Liver (tissue), 9 donors: Measurements from ENCODE around the gene NUB1. TPM values are rescaled to one million over a fixed set of nuclear protein-coding genes. Genes with fewer than 3 reads are reported as not detected.

ENCODE experiments used
- DNase-seq: peaks from one replicate; pipeline ENCODE4 v3.0.0-alpha.2; 2017; ENCODE audit warnings: low spot score
- H3K27ac ChIP-seq, 2 donors: one replicate each; pipeline ENCODE4 v1.7.0; 2013; ENCODE audit warnings: inconsistent platforms in 2 of 2, low read length in 2 of 2, control low read depth in 1 of 2, low read depth in 1 of 2, mild to moderate bottlenecking in 1 of 2
- H3K27me3 ChIP-seq, 4 donors: one replicate each; pipeline versions ENCODE4 v1.6.1 to v1.7.0; 2013; ENCODE audit warnings: low read length in 3 of 4, inconsistent platforms in 1 of 4, mild to moderate bottlenecking in 1 of 4, moderate library complexity in 1 of 4; ENCODE audit not compliant: control insufficient read depth in 4 of 4, insufficient read depth in 4 of 4
- H3K36me3 ChIP-seq, 4 donors: one replicate each; pipeline versions ENCODE4 v1.6.1 to v1.7.0; 2013; ENCODE audit warnings: low read length in 3 of 4, mild to moderate bottlenecking in 3 of 4, low read depth in 1 of 4, moderate library complexity in 1 of 4; ENCODE audit not compliant: control insufficient read depth in 4 of 4, insufficient read depth in 3 of 4
- H3K4me1 ChIP-seq, 4 donors: one replicate each; pipeline versions ENCODE4 v1.6.1 to v1.7.0; 2013; ENCODE audit warnings: low read length in 3 of 4, mild to moderate bottlenecking in 3 of 4, moderate library complexity in 1 of 4; ENCODE audit not compliant: control insufficient read depth in 4 of 4, insufficient read depth in 4 of 4
- H3K4me3 ChIP-seq, 3 donors: one replicate each; pipeline versions ENCODE4 v1.6.1 to v1.7.0; 2013; ENCODE audit warnings: low read length in 3 of 3, control low read depth in 1 of 3, low read depth in 1 of 3, mild to moderate bottlenecking in 1 of 3
- H3K9ac ChIP-seq, 2 donors: one replicate each; pipeline ENCODE4 v1.7.0; 2013; ENCODE audit warnings: low read length in 2 of 2, mild to moderate bottlenecking in 2 of 2, moderate library complexity in 2 of 2, control low read depth in 1 of 2, low read depth in 1 of 2
- H3K9me3 ChIP-seq, 4 donors: one replicate each; pipeline versions ENCODE4 v1.6.1 to v1.7.0; 2013; ENCODE audit warnings: low read length in 3 of 4; ENCODE audit not compliant: control insufficient read depth in 4 of 4
- EGR1 ChIP-seq, 2 donors: IDR thresholded peaks; 2 replicates each; pipeline ENCODE4 v1.6.1; 2016 to 2018; ENCODE audit warnings: antibody characterized with exemption in 2 of 2, low read depth in 2 of 2
- FOXA1 ChIP-seq: IDR thresholded peaks from 2 replicates; pipeline ENCODE4 v1.6.1; 2016; ENCODE audit warnings: antibody characterized with exemption
- FOXA2 ChIP-seq: IDR thresholded peaks from 2 replicates; pipeline ENCODE4 v1.6.1; 2016; ENCODE audit warnings: antibody characterized with exemption
- GABPA ChIP-seq, 2 donors: IDR thresholded peaks in 1 of 2; conservative IDR thresholded peaks in 1 of 2; 2 replicates each; pipeline ENCODE4 v1.6.1; 2016; ENCODE audit warnings: antibody characterized with exemption in 2 of 2, mild to moderate bottlenecking in 1 of 2, moderate library complexity in 1 of 2
- HNF4A ChIP-seq, 2 donors: conservative IDR thresholded peaks; 2 replicates each; pipeline ENCODE4 v1.6.1; 2016; ENCODE audit warnings: antibody characterized with exemption in 2 of 2, mild to moderate bottlenecking in 2 of 2
- HNF4G ChIP-seq: IDR thresholded peaks from 2 replicates; pipeline ENCODE4 v1.6.1; 2016; ENCODE audit warnings: antibody characterized with exemption
- JUND ChIP-seq, 2 donors: IDR thresholded peaks; 2 replicates each; pipeline ENCODE4 v1.6.1; 2016; ENCODE audit warnings: antibody characterized with exemption in 2 of 2
- MAX ChIP-seq: IDR thresholded peaks from 2 replicates; pipeline ENCODE4 v1.6.1; 2016; ENCODE audit warnings: antibody characterized with exemption
- NR2F2 ChIP-seq: IDR thresholded peaks from 2 replicates; pipeline ENCODE4 v1.6.1; 2016; ENCODE audit warnings: antibody characterized with exemption
- RAD21 ChIP-seq, 2 donors: IDR thresholded peaks; 2 replicates each; pipeline ENCODE4 v1.6.1; 2016; ENCODE audit warnings: antibody characterized with exemption in 2 of 2, mild to moderate bottlenecking in 2 of 2
- REST ChIP-seq: IDR thresholded peaks from 2 replicates; pipeline ENCODE4 v1.6.1; 2016; ENCODE audit warnings: antibody characterized with exemption, mild to moderate bottlenecking
- RXRA ChIP-seq, 2 donors: IDR thresholded peaks; 2 replicates each; pipeline ENCODE4 v1.6.1; 2017 to 2018; ENCODE audit warnings: antibody characterized with exemption in 2 of 2, mild to moderate bottlenecking in 1 of 2
- SP1 ChIP-seq: IDR thresholded peaks from 2 replicates; pipeline ENCODE4 v1.6.1; 2018; ENCODE audit warnings: antibody characterized with exemption, mild to moderate bottlenecking
- TAF1 ChIP-seq: conservative IDR thresholded peaks from 2 replicates; pipeline ENCODE4 v1.6.1; 2016; ENCODE audit warnings: antibody characterized with exemption, mild to moderate bottlenecking
- YY1 ChIP-seq: IDR thresholded peaks from 2 replicates; pipeline ENCODE4 v1.6.1; 2016; ENCODE audit warnings: antibody characterized with exemption, mild to moderate bottlenecking
- WGBS: extraction: QIAGEN DNeasy Blood & Tissue Kit; methylation state at CpG from one replicate; pipeline ENCODE4 v1.1.7; 2013; 5-methylcytosine and 5-hydroxymethylcytosine counted together
- polyA plus RNA-seq, 2 donors: library from polyadenylated mRNA; stranded (reverse) in 1 of 2; unstranded in 1 of 2; fragments of 200-250 nt in 1 of 2; fragments of >200 nt in 1 of 2; fragmentation: Nextera tagmentation in 1 of 2; extraction: Ambion mirVana in 1 of 2; gene quantifications; one replicate each; pipeline versions ENCODE4 v1.2.1 to v1.2.3, GENCODE V29; 2013 to 2015
- total RNA-seq, 2 donors: library from RNA; depleted of rRNA; stranded (reverse); fragments of >200 nt; gene quantifications; one replicate each; pipeline ENCODE4 v1.2.3, GENCODE V29; 2014
- TF ChIP-seq, protein P1 (sequence below): IDR thresholded peaks from 2 replicates; pipeline ENCODE4 v1.6.1; 2016; ENCODE audit warnings: antibody characterized with exemption
- TF ChIP-seq, protein P2 (sequence below): fragments of 150-350 bp; IDR thresholded peaks from 2 replicates; pipeline ENCODE4 v1.5.1; 2017; ENCODE audit warnings: improper control_type of control experiment, low read depth, low read length; ENCODE audit not compliant: missing input control
- TF ChIP-seq, protein P3 (sequence below): IDR thresholded peaks from 2 replicates; pipeline ENCODE4 v1.6.1; 2016; ENCODE audit warnings: antibody characterized with exemption
- donor health status: healthy.
- donor health status: healthy.
- donor health status: healthy.
- donor health status: healthy.
- donor health status: healthy.

NUB1 gene
- total and polyA plus RNA-seq, 4 donors: 14.0 to 27.9 (median 18.8) TPM

GRCh38 chr7:151330181-151330580 is 11.4 kb upstream of the NUB1 start:
- Histone ChIP-seq H3K27me3 (no peaks in the 10 kb centered on the region), H3K4me3 (no peak overlapping the region), H3K9ac (no peak overlapping the region), H3K36me3 (no peaks in the 10 kb centered on the region), H3K9me3 (no peaks in the 10 kb centered on the region), H3K27ac (no peak overlapping the region), H3K4me1 (peaks cover 0 to 1% (median 0%) of the 10 kb centered on the region in 4 donors)
- DNase-seq: no peak
- TF ChIP-seq JUND (IDR thresholded peaks at IDR 0.05) (no peak), SP1 (no peak)
- TF ChIP-seq, protein P1, sequence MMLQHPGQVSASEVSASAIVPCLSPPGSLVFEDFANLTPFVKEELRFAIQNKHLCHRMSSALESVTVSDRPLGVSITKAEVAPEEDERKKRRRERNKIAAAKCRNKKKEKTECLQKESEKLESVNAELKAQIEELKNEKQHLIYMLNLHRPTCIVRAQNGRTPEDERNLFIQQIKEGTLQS: no peak

GRCh38 chr7:151330661-151331060 is 11.0 kb upstream of the NUB1 start:
- Histone ChIP-seq H3K36me3 (no peaks in the 10 kb centered on the region), H3K4me1 (peaks cover 0 to 1% (median 0%) of the 10 kb centered on the region in 4 donors), H3K4me3 (no peak overlapping the region), H3K27me3 (no peaks in the 10 kb centered on the region), H3K27ac (no peak overlapping the region), H3K9ac (no peak overlapping the region), H3K9me3 (no peaks in the 10 kb centered on the region)
- no peak for TF ChIP-seq HNF4G
- TF ChIP-seq, protein P1: no peak
- no peak for TF ChIP-seq MAX
- no peak for TF ChIP-seq SP1
- TF ChIP-seq YY1: no peak
- TF ChIP-seq EGR1 (IDR thresholded peaks at IDR 0.05; ENCODE audit: low read depth in 2 of 2): no peak
- no peak for TF ChIP-seq FOXA1
- TF ChIP-seq RXRA (IDR thresholded peaks at IDR 0.05): no peak
- TF ChIP-seq GABPA (IDR thresholded peaks at IDR 0.05 in 1 of 2, conservative IDR thresholded peaks at IDR 0.05 in 1 of 2): no peak
- no peak for TF ChIP-seq NR2F2
- no peak for TF ChIP-seq RAD21 (IDR thresholded peaks at IDR 0.05)
- TF ChIP-seq, protein P2, sequence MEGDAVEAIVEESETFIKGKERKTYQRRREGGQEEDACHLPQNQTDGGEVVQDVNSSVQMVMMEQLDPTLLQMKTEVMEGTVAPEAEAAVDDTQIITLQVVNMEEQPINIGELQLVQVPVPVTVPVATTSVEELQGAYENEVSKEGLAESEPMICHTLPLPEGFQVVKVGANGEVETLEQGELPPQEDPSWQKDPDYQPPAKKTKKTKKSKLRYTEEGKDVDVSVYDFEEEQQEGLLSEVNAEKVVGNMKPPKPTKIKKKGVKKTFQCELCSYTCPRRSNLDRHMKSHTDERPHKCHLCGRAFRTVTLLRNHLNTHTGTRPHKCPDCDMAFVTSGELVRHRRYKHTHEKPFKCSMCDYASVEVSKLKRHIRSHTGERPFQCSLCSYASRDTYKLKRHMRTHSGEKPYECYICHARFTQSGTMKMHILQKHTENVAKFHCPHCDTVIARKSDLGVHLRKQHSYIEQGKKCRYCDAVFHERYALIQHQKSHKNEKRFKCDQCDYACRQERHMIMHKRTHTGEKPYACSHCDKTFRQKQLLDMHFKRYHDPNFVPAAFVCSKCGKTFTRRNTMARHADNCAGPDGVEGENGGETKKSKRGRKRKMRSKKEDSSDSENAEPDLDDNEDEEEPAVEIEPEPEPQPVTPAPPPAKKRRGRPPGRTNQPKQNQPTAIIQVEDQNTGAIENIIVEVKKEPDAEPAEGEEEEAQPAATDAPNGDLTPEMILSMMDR: no peak
- no peak for TF ChIP-seq HNF4A (conservative IDR thresholded peaks at IDR 0.05)
- TF ChIP-seq REST: no peak
- TF ChIP-seq, protein P3, sequence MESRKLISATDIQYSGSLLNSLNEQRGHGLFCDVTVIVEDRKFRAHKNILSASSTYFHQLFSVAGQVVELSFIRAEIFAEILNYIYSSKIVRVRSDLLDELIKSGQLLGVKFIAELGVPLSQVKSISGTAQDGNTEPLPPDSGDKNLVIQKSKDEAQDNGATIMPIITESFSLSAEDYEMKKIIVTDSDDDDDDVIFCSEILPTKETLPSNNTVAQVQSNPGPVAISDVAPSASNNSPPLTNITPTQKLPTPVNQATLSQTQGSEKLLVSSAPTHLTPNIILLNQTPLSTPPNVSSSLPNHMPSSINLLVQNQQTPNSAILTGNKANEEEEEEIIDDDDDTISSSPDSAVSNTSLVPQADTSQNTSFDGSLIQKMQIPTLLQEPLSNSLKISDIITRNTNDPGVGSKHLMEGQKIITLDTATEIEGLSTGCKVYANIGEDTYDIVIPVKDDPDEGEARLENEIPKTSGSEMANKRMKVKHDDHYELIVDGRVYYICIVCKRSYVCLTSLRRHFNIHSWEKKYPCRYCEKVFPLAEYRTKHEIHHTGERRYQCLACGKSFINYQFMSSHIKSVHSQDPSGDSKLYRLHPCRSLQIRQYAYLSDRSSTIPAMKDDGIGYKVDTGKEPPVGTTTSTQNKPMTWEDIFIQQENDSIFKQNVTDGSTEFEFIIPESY: no peak
- TF ChIP-seq JUND (IDR thresholded peaks at IDR 0.05): no peak
- no peak for TF ChIP-seq FOXA2
- no peak for TF ChIP-seq TAF1
- no peak for DNase-seq
- WGBS: 79% methylated on average over 3 of the region's 3 CpGs
